Activated naive CD4-positive, alpha-beta T cell treated with anti-CD3 and anti-CD28 coated beads, Interleukin-2, amount 10 ng/mL, durations not matched to agents 7 days and 5 days (primary cell): ENCODE results near the gene BARX2.

Source experiments
- CTCF ChIA-PET: fragments of 350-600 bp; sonication (Branson Sonifier 250); formaldehyde crosslinking; loops from one replicate; lab custom pipeline; 2021; ENCODE audit warnings: antibody characterized with exemption; lab: Charles Lee
- DNase-seq: peaks from one replicate; pipeline ENCODE4 v3.0.0-alpha.2; 2020
- H3K27ac Mint-ChIP-seq: one replicate; pipeline ENCODE4 v1.8.0; 2021; ENCODE audit warnings: mild to moderate bottlenecking, moderate library complexity, mixed read lengths
- H3K27me3 Mint-ChIP-seq: one replicate; pipeline ENCODE4 v1.8.0; 2021; ENCODE audit warnings: mild to moderate bottlenecking, mixed read lengths
- H3K36me3 Mint-ChIP-seq: one replicate; pipeline ENCODE4 v1.8.0; 2021; ENCODE audit warnings: mixed read lengths
- H3K4me1 Mint-ChIP-seq: one replicate; pipeline ENCODE4 v1.8.0; 2021; ENCODE audit warnings: mixed read lengths
- H3K4me3 Mint-ChIP-seq: one replicate; pipeline ENCODE4 v1.8.0; 2021; ENCODE audit warnings: mild to moderate bottlenecking, moderate library complexity, mixed read lengths
- H3K9me3 Mint-ChIP-seq: one replicate; pipeline ENCODE4 v1.8.0; 2021; ENCODE audit warnings: mixed read lengths

BARX2 gene

GRCh38 chr11:129380413-129380812, 4.8 kb downstream of the BARX2 start:
- H3K36me3 Mint-ChIP-seq = no peaks in the 10 kb centered on the region
- H3K27ac Mint-ChIP-seq = no peak overlapping the region
- DNase-seq = no peak
- CTCF ChIA-PET = no interaction called here
- H3K4me3 Mint-ChIP-seq = no peak overlapping the region
- peaks cover 45% of the 10 kb centered on the region for H3K27me3 Mint-ChIP-seq
- H3K4me1 Mint-ChIP-seq = peaks cover 8% of the 10 kb centered on the region
- H3K9me3 Mint-ChIP-seq = no peaks in the 10 kb centered on the region

- H3K36me3 Mint-ChIP-seq = no peaks in the 10 kb centered on the region
- H3K27me3 Mint-ChIP-seq = peaks cover 29% of the 10 kb centered on the region
- H3K4me1 Mint-ChIP-seq = no peaks in the 10 kb centered on the region
- DNase-seq = no peak
- H3K4me3 Mint-ChIP-seq = no peak overlapping the region
- no peaks in the 10 kb centered on the region for H3K9me3 Mint-ChIP-seq
- H3K27ac Mint-ChIP-seq = no peak overlapping the region
- CTCF ChIA-PET = interaction anchor here (1.2 kb wide), 1 partner anchor 19 kb away, joined by 4 read pairs; no protein-coding TSS in a partner anchor
Measured at GRCh38 chr11:129382583-129382982, 6.9 kb downstream of the BARX2 start.

GRCh38 chr11:129383060-129383459, 7.4 kb downstream of the BARX2 start:
- Mint-ChIP-seq H3K27ac (no peak overlapping the region), H3K4me1 (no peaks in the 10 kb centered on the region), H3K9me3 (no peaks in the 10 kb centered on the region), H3K4me3 (no peak overlapping the region), H3K36me3 (no peaks in the 10 kb centered on the region), H3K27me3 (peaks cover 25% of the 10 kb centered on the region)
- no peak for DNase-seq
- CTCF ChIA-PET = interaction anchor here (1.2 kb wide), 2 partner anchors 19 to 25 kb away, joined by 3 to 4 read pairs; no protein-coding TSS in a partner anchor

GRCh38 chr11:129383502-129383901, 7.9 kb downstream of the BARX2 start:
- Mint-ChIP-seq H3K9me3 (no peaks in the 10 kb centered on the region), H3K27ac (no peak overlapping the region), H3K4me1 (no peaks in the 10 kb centered on the region), H3K4me3 (no peak overlapping the region), H3K27me3 (peaks cover 25% of the 10 kb centered on the region), H3K36me3 (no peaks in the 10 kb centered on the region)
- CTCF ChIA-PET = interaction anchor here (1.2 kb wide), 2 partner anchors 20 to 25 kb away, joined by 3 to 4 read pairs; no protein-coding TSS in a partner anchor
- no peak for DNase-seq

GRCh38 chr11:129384415-129384814, 8.8 kb downstream of the BARX2 start:
- Mint-ChIP-seq H3K9me3 (no peaks in the 10 kb centered on the region), H3K36me3 (no peaks in the 10 kb centered on the region), H3K4me3 (no peak overlapping the region), H3K4me1 (no peaks in the 10 kb centered on the region), H3K27me3 (peaks cover 23% of the 10 kb centered on the region), H3K27ac (no peak overlapping the region)
- CTCF ChIA-PET = interaction anchor here (1.1 to 1.2 kb wide), 2 partner anchors 8 to 24 kb away, joined by 3 to 4 read pairs; partner anchors contain the start of gene BARX2
- no peak for DNase-seq

GRCh38 chr11:129385801-129386200, 10.2 kb downstream of the BARX2 start:
- no peaks in the 10 kb centered on the region for H3K4me1 Mint-ChIP-seq
- CTCF ChIA-PET = no interaction called here
- no peaks in the 10 kb centered on the region for H3K36me3 Mint-ChIP-seq
- no peak for DNase-seq
- no peak overlapping the region for H3K27ac Mint-ChIP-seq
- H3K9me3 Mint-ChIP-seq = no peaks in the 10 kb centered on the region
- no peak overlapping the region for H3K4me3 Mint-ChIP-seq
- H3K27me3 Mint-ChIP-seq = peaks cover 18% of the 10 kb centered on the region

- Mint-ChIP-seq H3K27me3 (peaks cover 16% of the 10 kb centered on the region), H3K27ac (no peak overlapping the region), H3K4me1 (no peaks in the 10 kb centered on the region), H3K4me3 (no peak overlapping the region), H3K9me3 (no peaks in the 10 kb centered on the region), H3K36me3 (no peaks in the 10 kb centered on the region)
- CTCF ChIA-PET = no interaction called here
- no peak for DNase-seq
Measured at GRCh38 chr11:129386795-129387397, 11.2 kb downstream of the BARX2 start.

DNA sequence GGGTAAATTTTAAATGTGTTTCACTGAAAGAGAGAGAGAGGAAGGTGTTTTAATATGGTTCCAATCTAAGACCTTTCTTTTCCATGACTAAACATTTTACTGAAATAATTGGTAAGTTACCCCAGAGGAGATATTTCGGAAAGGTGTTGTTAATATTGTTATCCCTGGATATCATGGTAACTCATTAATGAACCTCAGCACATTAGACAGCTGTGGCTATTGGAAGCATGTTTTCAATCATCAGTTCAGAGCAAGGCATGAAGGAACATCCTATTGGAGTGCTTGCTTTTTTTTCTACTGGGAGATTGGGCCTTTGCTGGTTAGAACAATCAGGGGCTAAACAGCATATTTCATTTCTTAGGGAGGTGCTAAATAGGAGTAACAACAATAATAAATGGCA, 11.8 kb downstream of the BARX2 start:
- no peaks in the 10 kb centered on the region for H3K4me1 Mint-ChIP-seq
- peaks cover 20% of the 10 kb centered on the region for H3K27me3 Mint-ChIP-seq

DNA sequence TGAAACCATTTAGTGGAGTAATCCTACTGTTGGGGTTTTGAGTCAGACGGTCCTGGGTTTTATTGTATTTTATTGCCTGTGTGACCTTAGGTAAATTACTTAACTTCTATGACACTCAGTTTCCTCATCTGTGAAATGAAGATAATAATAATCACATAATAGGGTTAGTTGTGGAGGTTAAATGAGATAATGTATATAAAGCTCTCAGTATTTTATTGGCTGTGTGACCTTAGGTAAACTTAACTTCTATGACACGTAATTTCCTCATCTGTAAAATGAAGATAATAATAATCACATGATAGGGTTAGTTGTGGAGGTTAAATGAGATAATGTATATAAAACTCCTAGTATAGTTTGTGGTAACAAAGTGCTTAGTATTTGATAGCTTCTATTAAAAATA, 13.2 kb downstream of the BARX2 start:
- no peaks in the 10 kb centered on the region for H3K36me3 Mint-ChIP-seq
- H3K4me3 Mint-ChIP-seq = no peak overlapping the region

More for the DNA sequence above, 11.8 kb downstream of the BARX2 start:
- Mint-ChIP-seq H3K9me3 (no peaks in the 10 kb centered on the region), H3K36me3 (no peaks in the 10 kb centered on the region), H3K4me3 (no peak overlapping the region), H3K27ac (no peak overlapping the region)
- CTCF ChIA-PET = no interaction called here
- DNase-seq = no peak

GRCh38 chr11:129390303-129390821, 14.7 kb downstream of the BARX2 start:
- CTCF ChIA-PET = no interaction called here
- Mint-ChIP-seq H3K4me3 (no peak overlapping the region), H3K9me3 (no peaks in the 10 kb centered on the region), H3K27ac (no peak overlapping the region), H3K4me1 (no peaks in the 10 kb centered on the region), H3K27me3 (peaks cover 19% of the 10 kb centered on the region), H3K36me3 (no peaks in the 10 kb centered on the region)
- DNase-seq = no peak

More for the DNA sequence above, 13.2 kb downstream of the BARX2 start:
- H3K27me3 Mint-ChIP-seq = peaks cover 19% of the 10 kb centered on the region
- no peaks in the 10 kb centered on the region for H3K9me3 Mint-ChIP-seq
- no peak overlapping the region for H3K27ac Mint-ChIP-seq
- no peak for DNase-seq
- CTCF ChIA-PET = no interaction called here
- H3K4me1 Mint-ChIP-seq = no peaks in the 10 kb centered on the region

DNA sequence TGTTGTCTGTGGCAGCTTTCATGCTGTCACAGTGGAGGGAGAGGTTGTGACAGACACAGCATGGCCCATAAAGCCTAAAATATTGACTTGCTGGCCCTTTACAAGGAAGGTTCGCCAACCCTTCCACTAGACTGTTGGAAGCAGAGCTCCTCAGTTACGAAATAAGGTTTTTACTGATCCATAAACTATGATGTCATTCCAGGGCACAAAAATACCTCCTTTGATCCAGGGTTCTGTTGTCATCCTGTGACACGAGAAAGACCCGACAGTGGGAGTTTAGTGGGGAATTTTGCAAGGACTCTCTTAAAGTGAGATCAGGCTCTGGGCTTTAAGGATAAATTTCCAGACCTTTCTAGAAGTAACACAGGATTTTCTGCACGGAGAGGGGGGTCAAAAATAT, 15.7 kb downstream of the BARX2 start:
- no peak overlapping the region for H3K27ac Mint-ChIP-seq
- peaks cover 24% of the 10 kb centered on the region for H3K27me3 Mint-ChIP-seq
- CTCF ChIA-PET = no interaction called here

GRCh38 chr11:129391821-129392220, 16.2 kb downstream of the BARX2 start:
- Mint-ChIP-seq H3K36me3 (no peaks in the 10 kb centered on the region), H3K27ac (no peak overlapping the region)

More for the DNA sequence above, 15.7 kb downstream of the BARX2 start:
- H3K36me3 Mint-ChIP-seq = no peaks in the 10 kb centered on the region
- H3K9me3 Mint-ChIP-seq = no peaks in the 10 kb centered on the region
- no peak for DNase-seq
- H3K4me3 Mint-ChIP-seq = no peak overlapping the region
- H3K4me1 Mint-ChIP-seq = no peaks in the 10 kb centered on the region

DNA sequence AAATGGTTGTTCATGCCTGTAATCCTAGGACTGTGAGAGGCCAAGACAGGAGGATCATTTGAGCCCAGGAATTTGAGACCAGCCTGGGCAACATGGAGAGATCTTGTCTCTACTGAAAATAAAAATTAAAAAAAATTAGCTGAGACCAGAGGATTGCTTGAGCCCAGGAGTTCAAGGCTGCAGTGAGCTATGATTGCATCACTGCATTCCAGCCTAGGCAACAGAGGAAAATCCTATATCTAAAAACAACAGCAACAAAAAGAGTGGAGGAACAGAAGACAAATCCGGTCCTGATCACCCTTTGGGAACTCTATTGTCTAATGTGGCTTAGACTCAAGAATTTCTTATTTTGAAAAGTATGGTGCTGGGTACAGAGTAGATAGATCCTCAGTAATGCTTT, 17.3 kb downstream of the BARX2 start:
- peaks cover 3% of the 10 kb centered on the region for H3K9me3 Mint-ChIP-seq
- peaks cover 24% of the 10 kb centered on the region for H3K27me3 Mint-ChIP-seq
- H3K27ac Mint-ChIP-seq = no peak overlapping the region
- H3K4me1 Mint-ChIP-seq = no peaks in the 10 kb centered on the region
- CTCF ChIA-PET = no interaction called here
- H3K36me3 Mint-ChIP-seq = no peaks in the 10 kb centered on the region
- H3K4me3 Mint-ChIP-seq = no peak overlapping the region
- no peak for DNase-seq

More at GRCh38 chr11:129391821-129392220, 16.2 kb downstream of the BARX2 start:
- Mint-ChIP-seq H3K4me1 (no peaks in the 10 kb centered on the region), H3K27me3 (peaks cover 24% of the 10 kb centered on the region), H3K4me3 (no peak overlapping the region), H3K9me3 (no peaks in the 10 kb centered on the region)
- CTCF ChIA-PET = no interaction called here
- DNase-seq = no peak

GRCh38 chr11:129394709-129395108, 19.1 kb downstream of the BARX2 start:
- Mint-ChIP-seq H3K4me1 (no peaks in the 10 kb centered on the region), H3K4me3 (no peak overlapping the region), H3K27ac (no peak overlapping the region), H3K27me3 (peaks cover 19% of the 10 kb centered on the region), H3K36me3 (no peaks in the 10 kb centered on the region), H3K9me3 (peaks cover 3% of the 10 kb centered on the region)
- DNase-seq = no peak
- CTCF ChIA-PET = no interaction called here

- no peak for DNase-seq
- Mint-ChIP-seq H3K9me3 (peaks cover 3% of the 10 kb centered on the region), H3K27me3 (peaks cover 19% of the 10 kb centered on the region), H3K27ac (no peak overlapping the region), H3K4me3 (no peak overlapping the region), H3K4me1 (no peaks in the 10 kb centered on the region), H3K36me3 (no peaks in the 10 kb centered on the region)
- CTCF ChIA-PET = interaction anchor here (0.7 kb wide), 1 partner anchor 31 kb away, joined by 3 read pairs; no protein-coding TSS in a partner anchor
Measured at GRCh38 chr11:129395432-129395831, 19.8 kb downstream of the BARX2 start.
